HCT116 (cell line): Measurements from ENCODE around the gene HVCN1.

Source experiments
- EZH2phosphoT487 ChIP-seq: fragments of 200-600 bp; IDR thresholded peaks from 2 replicates; pipeline ENCODE4 v1.6.1; 2018; ENCODE audit warnings: antibody characterized with exemption, borderline replicate concordance
- POLR2AphosphoS5 ChIP-seq: IDR thresholded peaks from 2 replicates; pipeline ENCODE4 v1.6.1; 2011; ENCODE audit warnings: mild to moderate bottlenecking, low read depth, low read length, moderate library complexity
- RAD21 ChIP-seq: IDR thresholded peaks from 2 replicates; pipeline ENCODE4 v1.6.1; 2012; ENCODE audit warnings: low read depth, mild to moderate bottlenecking
- TF ChIP-seq, protein P1 (sequence below): IDR thresholded peaks from 2 replicates; pipeline ENCODE4 v1.6.1; 2012
- TF ChIP-seq, protein P2 (sequence below), 3 experiments: fragments of 200-600 bp in 1 of 3; sonication (generic) in 1 of 3; IDR thresholded peaks in 2 of 3; conservative IDR thresholded peaks in 1 of 3; 2 replicates each; pipeline ENCODE4 v1.5.1; 2012 to 2017; ENCODE audit warnings: low read depth in 2 of 3, low read length in 2 of 3, antibody characterized with exemption in 1 of 3, borderline replicate concordance in 1 of 3, control low read depth in 1 of 3, mild to moderate bottlenecking in 1 of 3, mixed read lengths in 1 of 3, mixed run types in 1 of 3, moderate library complexity in 1 of 3; ENCODE audit not compliant: insufficient read depth in 1 of 3

DNA sequence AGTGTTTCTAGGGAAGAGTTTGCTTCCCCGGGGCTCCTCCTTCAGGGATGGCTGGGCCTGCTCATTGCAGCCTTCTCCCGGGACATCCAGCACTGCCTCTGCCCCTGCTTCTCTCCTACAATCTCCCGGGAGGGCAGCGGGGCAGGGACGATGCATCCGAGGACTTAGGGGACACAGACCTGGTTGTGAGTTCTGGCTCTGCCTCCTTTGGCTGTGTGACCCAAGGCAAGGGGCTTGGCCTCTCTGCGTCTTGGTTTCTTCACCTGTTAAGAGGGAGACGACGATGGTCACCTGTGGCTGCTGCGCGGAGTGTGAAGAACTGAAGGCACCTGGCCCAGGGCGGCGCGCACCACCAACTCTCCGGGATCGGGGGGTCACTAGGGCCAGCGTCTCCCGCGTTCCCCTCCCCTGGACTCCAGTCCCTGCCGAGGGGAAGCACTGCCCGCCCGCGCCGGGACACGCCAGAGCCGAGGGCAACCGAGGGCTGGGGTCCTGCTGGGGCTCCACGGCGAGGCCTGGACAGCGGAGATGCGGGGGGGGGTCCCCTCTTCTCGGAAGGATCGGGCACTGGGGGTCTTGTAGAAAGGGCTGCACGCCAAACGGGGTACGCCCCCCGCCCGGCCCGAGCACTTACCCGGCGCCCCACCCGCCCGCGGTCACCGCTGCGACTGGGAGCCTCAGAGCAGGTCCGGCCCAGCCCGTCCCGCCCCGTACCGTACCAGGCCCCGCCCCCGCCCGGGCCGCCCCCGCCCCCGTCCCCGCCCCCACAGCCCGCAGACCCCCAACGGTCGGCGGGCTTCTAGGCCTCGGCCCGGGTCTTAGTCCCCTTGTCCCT lies at the start of gene HVCN1:
- TF ChIP-seq, protein P1, sequence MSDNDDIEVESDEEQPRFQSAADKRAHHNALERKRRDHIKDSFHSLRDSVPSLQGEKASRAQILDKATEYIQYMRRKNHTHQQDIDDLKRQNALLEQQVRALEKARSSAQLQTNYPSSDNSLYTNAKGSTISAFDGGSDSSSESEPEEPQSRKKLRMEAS = no peak
- TF ChIP-seq EZH2phosphoT487 (no peak), POLR2AphosphoS5 (no peak), RAD21 (no peak)
- TF ChIP-seq, protein P2, sequence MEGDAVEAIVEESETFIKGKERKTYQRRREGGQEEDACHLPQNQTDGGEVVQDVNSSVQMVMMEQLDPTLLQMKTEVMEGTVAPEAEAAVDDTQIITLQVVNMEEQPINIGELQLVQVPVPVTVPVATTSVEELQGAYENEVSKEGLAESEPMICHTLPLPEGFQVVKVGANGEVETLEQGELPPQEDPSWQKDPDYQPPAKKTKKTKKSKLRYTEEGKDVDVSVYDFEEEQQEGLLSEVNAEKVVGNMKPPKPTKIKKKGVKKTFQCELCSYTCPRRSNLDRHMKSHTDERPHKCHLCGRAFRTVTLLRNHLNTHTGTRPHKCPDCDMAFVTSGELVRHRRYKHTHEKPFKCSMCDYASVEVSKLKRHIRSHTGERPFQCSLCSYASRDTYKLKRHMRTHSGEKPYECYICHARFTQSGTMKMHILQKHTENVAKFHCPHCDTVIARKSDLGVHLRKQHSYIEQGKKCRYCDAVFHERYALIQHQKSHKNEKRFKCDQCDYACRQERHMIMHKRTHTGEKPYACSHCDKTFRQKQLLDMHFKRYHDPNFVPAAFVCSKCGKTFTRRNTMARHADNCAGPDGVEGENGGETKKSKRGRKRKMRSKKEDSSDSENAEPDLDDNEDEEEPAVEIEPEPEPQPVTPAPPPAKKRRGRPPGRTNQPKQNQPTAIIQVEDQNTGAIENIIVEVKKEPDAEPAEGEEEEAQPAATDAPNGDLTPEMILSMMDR (IDR thresholded peaks at IDR 0.05 in 2 of 3, conservative IDR thresholded peaks at IDR 0.05 in 1 of 3; ENCODE audit: borderline replicate concordance in 1 of 3, insufficient read depth in 1 of 3, low read depth in 2 of 3, low read length in 2 of 3) = no peak
